Left ventricle myocardium superior (tissue), 1 donor: ENCODE measurements around the gene FAM20C. TPM values are rescaled to one million over a fixed set of nuclear protein-coding genes. Genes with fewer than 3 reads are reported as not detected.

ENCODE experiments used
- ATAC-seq: fragments of 200-7000 bp; cut with Tn5 transposase; one replicate; pipeline ENCODE4 v1.9.1; 2020; ENCODE audit warnings: mild to moderate bottlenecking, moderate library complexity
- DNase-seq: peaks from one replicate; pipeline ENCODE4 v3.0.0-alpha.2; 2020
- intact Hi-C: fragments of 100-400 bp; cut with micrococcal nuclease; formaldehyde crosslinking; loops from one replicate; pipeline ENCODE4 v1.11.0; 2022
- total RNA-seq: library from RNA; stranded (reverse); fragmentation: NEBNext Ultra II Directional; extraction: Animal tissue kit (Norgen Biotek cat#: 25700); gene quantifications from one replicate; pipeline ENCODE4 v1.2.1, GENCODE V29; 2021
- donor health status: DM: no; HTN: yes; CAD: no; lungs with severe emphysema.

Gene FAM20C
- total RNA-seq, 1 donor from 2014 or later, result 23.8 TPM

- intact Hi-C loops, result no loop called here
Observed at GRCh38 chr7:157771-158625, 34.4 kb upstream of the FAM20C start.

GRCh38 chr7:158771-159170, 33.6 kb upstream of the FAM20C start:
- intact Hi-C loops, result no loop called here
- DNase-seq, result peak; percentile 20
- no peak for ATAC-seq

More at GRCh38 chr7:157771-158625, 34.4 kb upstream of the FAM20C start:
- DNase-seq (peak; percentile 33), ATAC-seq (no peak)

GRCh38 chr7:159370-160270, 32.8 kb upstream of the FAM20C start:
- ATAC-seq (no peak), DNase-seq (peak; percentile 20)
- intact Hi-C loops, result no loop called here

GRCh38 chr7:160958-161725, 31.2 kb upstream of the FAM20C start:
- ATAC-seq (no peak), DNase-seq (peak; percentile 18)
- intact Hi-C loops, result no loop called here

- peak; percentile 13 for DNase-seq
- intact Hi-C loops, result no loop called here
- ATAC-seq, result no peak
Observed at GRCh38 chr7:162632-163297, 29.6 kb upstream of the FAM20C start.

- ATAC-seq (no peak), DNase-seq (peak; percentile 16)
- intact Hi-C loops, result no loop called here
Observed at GRCh38 chr7:163298-163695, 29.1 kb upstream of the FAM20C start.

- ATAC-seq, result no peak
- DNase-seq, result peak; percentile 27
- intact Hi-C loops, result no loop called here
Observed at GRCh38 chr7:163971-164881, 28.1 kb upstream of the FAM20C start.

GRCh38 chr7:164882-165660, 27.3 kb upstream of the FAM20C start:
- intact Hi-C loops, result no loop called here
- ATAC-seq, result no peak
- peak; percentile 19 for DNase-seq

GRCh38 chr7:165661-166337, 26.6 kb upstream of the FAM20C start:
- ATAC-seq (no peak), DNase-seq (no peak)
- intact Hi-C loops, result no loop called here

- intact Hi-C loops, result no loop called here
- ATAC-seq (peak; percentile 55), DNase-seq (peak; percentile 35)
Observed at GRCh38 chr7:166338-167060, 25.9 kb upstream of the FAM20C start.

- intact Hi-C loops, result no loop called here
- ATAC-seq (peak; percentile 28), DNase-seq (peak; percentile 39)
Observed at GRCh38 chr7:167090-167855, 25.1 kb upstream of the FAM20C start.

GRCh38 chr7:167976-168791, 24.2 kb upstream of the FAM20C start:
- intact Hi-C loops, result no loop called here
- ATAC-seq (no peak), DNase-seq (peak; percentile 21)

GRCh38 chr7:169276-170172, 22.8 kb upstream of the FAM20C start:
- no peak for ATAC-seq
- peak; percentile 16 for DNase-seq
- intact Hi-C loops, result no loop called here
